ENCODE measurements around the gene CNR1.

The CNR1 gene

GRCh38 chr6:88135578-88136114 is 30.5 kb downstream of the CNR1 start:
- TF ChIP-seq CREB5 (CRISPR knock-in tag; IDR thresholded peaks at IDR 0.05; ENCODE audit: low read depth): no peak
- TF ChIP-seq TSHZ2 (CRISPR knock-in tag; IDR thresholded peaks at IDR 0.05): no peak
- TF ChIP-seq, protein P1, sequence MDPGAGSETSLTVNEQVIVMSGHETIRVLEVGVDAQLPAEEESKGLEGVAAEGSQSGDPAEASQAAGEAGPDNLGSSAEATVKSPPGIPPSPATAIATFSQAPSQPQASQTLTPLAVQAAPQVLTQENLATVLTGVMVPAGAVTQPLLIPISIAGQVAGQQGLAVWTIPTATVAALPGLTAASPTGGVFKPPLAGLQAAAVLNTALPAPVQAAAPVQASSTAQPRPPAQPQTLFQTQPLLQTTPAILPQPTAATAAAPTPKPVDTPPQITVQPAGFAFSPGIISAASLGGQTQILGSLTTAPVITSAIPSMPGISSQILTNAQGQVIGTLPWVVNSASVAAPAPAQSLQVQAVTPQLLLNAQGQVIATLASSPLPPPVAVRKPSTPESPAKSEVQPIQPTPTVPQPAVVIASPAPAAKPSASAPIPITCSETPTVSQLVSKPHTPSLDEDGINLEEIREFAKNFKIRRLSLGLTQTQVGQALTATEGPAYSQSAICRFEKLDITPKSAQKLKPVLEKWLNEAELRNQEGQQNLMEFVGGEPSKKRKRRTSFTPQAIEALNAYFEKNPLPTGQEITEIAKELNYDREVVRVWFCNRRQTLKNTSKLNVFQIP (CRISPR knock-in tag; IDR thresholded peaks at IDR 0.05; ENCODE audit: borderline replicate concordance, low read depth): no peak
- TF ChIP-seq, protein P2, sequence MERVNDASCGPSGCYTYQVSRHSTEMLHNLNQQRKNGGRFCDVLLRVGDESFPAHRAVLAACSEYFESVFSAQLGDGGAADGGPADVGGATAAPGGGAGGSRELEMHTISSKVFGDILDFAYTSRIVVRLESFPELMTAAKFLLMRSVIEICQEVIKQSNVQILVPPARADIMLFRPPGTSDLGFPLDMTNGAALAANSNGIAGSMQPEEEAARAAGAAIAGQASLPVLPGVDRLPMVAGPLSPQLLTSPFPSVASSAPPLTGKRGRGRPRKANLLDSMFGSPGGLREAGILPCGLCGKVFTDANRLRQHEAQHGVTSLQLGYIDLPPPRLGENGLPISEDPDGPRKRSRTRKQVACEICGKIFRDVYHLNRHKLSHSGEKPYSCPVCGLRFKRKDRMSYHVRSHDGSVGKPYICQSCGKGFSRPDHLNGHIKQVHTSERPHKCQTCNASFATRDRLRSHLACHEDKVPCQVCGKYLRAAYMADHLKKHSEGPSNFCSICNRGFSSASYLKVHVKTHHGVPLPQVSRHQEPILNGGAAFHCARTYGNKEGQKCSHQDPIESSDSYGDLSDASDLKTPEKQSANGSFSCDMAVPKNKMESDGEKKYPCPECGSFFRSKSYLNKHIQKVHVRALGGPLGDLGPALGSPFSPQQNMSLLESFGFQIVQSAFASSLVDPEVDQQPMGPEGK (CRISPR knock-in tag; IDR thresholded peaks at IDR 0.05; ENCODE audit: borderline replicate concordance): no peak
- no peak for TF ChIP-seq CSRNP3 (CRISPR knock-in tag; IDR thresholded peaks at IDR 0.05)
- no peak for TF ChIP-seq ZNF70 (CRISPR knock-in tag; IDR thresholded peaks at IDR 0.05)
- no peak for TF ChIP-seq BACH2 (CRISPR knock-in tag; IDR thresholded peaks at IDR 0.05; ENCODE audit: borderline replicate concordance)
- TF ChIP-seq ZC3H10 (CRISPR knock-in tag; IDR thresholded peaks at IDR 0.05): no peak
- TF ChIP-seq OSR1 (CRISPR knock-in tag; IDR thresholded peaks at IDR 0.05): no peak
- TF ChIP-seq ZNF8 (CRISPR knock-in tag; IDR thresholded peaks at IDR 0.05): no peak
- TF ChIP-seq PPARA (CRISPR knock-in tag; IDR thresholded peaks at IDR 0.05; ENCODE audit: borderline replicate concordance): no peak
- no peak for TF ChIP-seq ZFP3 (CRISPR knock-in tag; IDR thresholded peaks at IDR 0.05)
- TF ChIP-seq GLIS3 (CRISPR knock-in tag; IDR thresholded peaks at IDR 0.05): no peak
- no peak for TF ChIP-seq TCF4 (CRISPR knock-in tag; IDR thresholded peaks at IDR 0.05; ENCODE audit: borderline replicate concordance)
- no peak for TF ChIP-seq SNAI2 (CRISPR knock-in tag; IDR thresholded peaks at IDR 0.05)
- TF ChIP-seq ZFP30 (CRISPR knock-in tag; IDR thresholded peaks at IDR 0.05): no peak
- ATAC-seq: no peak

GRCh38 chr6:88134575-88134974 is 31.6 kb downstream of the CNR1 start:
- TF ChIP-seq ZFP30 (CRISPR knock-in tag; IDR thresholded peaks at IDR 0.05) (no peak), CSDC2 (CRISPR knock-in tag; IDR thresholded peaks at IDR 0.05) (no peak), CREB5 (CRISPR knock-in tag; IDR thresholded peaks at IDR 0.05; ENCODE audit: low read depth) (no peak)
- no peak for ATAC-seq

- ATAC-seq: no peak
- TF ChIP-seq TCF4 (CRISPR knock-in tag; IDR thresholded peaks at IDR 0.05; ENCODE audit: borderline replicate concordance) (no peak), BACH2 (CRISPR knock-in tag; IDR thresholded peaks at IDR 0.05; ENCODE audit: borderline replicate concordance) (no peak), ARNTL (CRISPR knock-in tag; IDR thresholded peaks at IDR 0.05; ENCODE audit: borderline replicate concordance, low read depth) (no peak), ISL1 (CRISPR knock-in tag; IDR thresholded peaks at IDR 0.05) (peak; percentile 85), GLIS3 (CRISPR knock-in tag; IDR thresholded peaks at IDR 0.05) (no peak), ZFP3 (CRISPR knock-in tag; IDR thresholded peaks at IDR 0.05) (no peak)
These were observed 32.4 kb downstream of the CNR1 start for GRCh38 chr6:88133718-88134117.

Measured in SK-N-SH treated with all-trans-retinoic acid at 6 μM for 48 hours (cell line).